Measurements from ENCODE around the gene SLC1A7.

DNA sequence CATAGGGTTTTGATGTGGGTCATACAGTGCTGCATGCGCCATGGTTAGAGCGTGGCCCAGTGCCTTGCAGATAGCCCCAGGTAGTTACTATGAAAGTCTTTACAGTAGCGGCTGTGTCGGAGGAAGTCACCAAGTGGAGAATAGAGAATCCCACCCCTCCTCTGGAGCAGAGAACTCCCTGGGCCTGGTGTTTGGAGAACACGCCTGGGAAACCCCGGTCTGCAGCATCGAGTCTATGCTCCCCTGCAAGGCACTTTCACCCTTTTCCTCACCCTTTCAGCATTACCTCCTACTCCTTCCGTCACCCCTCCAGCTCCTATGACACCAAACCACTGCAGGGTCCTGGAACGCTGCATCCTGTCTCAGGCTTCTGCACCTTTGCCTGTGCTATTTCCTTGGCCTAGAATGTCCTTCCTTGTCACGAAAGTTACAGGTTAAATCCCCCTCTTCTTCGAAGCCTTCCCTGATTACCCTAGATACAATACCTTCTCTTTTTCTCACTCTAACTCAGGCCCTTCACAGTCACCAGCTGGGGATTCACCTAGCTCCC lies 2.7 kb upstream of the SLC1A7 start:
- TF ChIP-seq, protein P1, sequence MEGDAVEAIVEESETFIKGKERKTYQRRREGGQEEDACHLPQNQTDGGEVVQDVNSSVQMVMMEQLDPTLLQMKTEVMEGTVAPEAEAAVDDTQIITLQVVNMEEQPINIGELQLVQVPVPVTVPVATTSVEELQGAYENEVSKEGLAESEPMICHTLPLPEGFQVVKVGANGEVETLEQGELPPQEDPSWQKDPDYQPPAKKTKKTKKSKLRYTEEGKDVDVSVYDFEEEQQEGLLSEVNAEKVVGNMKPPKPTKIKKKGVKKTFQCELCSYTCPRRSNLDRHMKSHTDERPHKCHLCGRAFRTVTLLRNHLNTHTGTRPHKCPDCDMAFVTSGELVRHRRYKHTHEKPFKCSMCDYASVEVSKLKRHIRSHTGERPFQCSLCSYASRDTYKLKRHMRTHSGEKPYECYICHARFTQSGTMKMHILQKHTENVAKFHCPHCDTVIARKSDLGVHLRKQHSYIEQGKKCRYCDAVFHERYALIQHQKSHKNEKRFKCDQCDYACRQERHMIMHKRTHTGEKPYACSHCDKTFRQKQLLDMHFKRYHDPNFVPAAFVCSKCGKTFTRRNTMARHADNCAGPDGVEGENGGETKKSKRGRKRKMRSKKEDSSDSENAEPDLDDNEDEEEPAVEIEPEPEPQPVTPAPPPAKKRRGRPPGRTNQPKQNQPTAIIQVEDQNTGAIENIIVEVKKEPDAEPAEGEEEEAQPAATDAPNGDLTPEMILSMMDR (IDR thresholded peaks at IDR 0.05) = no peak
- no peak for TF ChIP-seq EZH2 (IDR thresholded peaks at IDR 0.05)

Data from neural progenitor cell (in vitro differentiated cells).